Measurements from ENCODE around the gene MAGI2. TPM values are rescaled to one million over a fixed set of nuclear protein-coding genes. Genes with fewer than 3 reads are reported as not detected.

The MAGI2 gene
- total RNA-seq, 1 donor from 2014 or later, result 136 TPM

DNA sequence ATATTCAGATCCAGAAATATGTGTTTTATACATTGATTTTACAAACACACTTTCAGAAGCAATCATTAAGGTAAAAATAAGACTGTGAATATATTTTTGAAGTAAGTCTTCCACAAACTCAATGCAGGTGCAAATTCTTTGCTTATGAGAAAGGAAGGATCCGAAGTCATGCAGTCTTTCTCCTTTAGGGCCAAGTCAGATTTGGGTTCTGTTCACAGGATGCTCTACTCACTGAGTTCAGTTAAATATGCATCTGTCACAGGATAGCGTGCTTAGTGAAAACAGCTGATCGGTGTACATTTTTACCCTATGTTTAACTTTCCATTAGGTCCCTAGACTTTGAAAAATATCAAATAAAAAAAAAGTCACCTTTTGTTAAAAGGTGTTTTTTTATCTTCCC is 1046.4 kb downstream of the MAGI2 start:
- DNase-seq (ENCODE audit: low spot score in 2 of 2) (no peak), FAIRE-seq (no peak)

DNA sequence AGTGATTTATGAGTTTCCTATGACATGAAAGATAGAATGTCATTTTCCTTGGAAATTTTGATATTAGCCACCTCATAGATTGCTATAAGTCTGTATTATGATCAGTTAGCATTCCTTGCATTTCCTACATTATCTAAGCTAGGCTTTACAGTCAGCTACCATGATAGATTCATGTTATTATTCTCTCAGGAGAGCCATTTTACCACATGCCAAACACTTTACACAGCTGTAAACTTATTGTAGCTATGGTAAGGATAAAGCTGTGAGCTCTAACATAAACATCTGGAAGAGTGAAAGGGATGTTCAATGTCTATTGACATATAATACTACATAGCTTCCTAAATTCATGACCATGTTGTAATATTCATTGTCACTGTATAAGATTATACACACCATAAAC is 1046.9 kb downstream of the MAGI2 start:
- FAIRE-seq (no peak), DNase-seq (ENCODE audit: low spot score in 2 of 2) (no peak)

DNA sequence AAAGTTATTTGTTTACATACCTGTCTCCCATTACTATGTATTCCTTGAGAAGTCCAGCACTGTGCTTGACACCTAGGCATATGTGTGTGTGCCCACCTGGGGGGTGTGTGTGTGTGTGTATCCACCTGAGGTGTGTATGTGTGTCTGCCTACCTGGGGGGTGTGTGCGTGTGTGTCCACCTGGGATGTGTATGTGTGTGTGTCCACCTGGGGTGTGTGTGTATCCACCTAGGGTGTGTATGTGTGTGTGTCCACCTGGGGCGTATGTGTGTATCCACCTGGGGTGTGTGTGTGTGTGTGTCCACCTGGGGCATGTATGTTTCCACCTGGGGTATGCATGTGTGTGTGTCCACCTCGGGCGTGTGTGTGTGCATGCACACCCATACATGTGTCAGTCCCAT is 1051.4 kb downstream of the MAGI2 start:
- DNase-seq (ENCODE audit: low spot score in 2 of 2) (no peak), FAIRE-seq (no peak)

DNA sequence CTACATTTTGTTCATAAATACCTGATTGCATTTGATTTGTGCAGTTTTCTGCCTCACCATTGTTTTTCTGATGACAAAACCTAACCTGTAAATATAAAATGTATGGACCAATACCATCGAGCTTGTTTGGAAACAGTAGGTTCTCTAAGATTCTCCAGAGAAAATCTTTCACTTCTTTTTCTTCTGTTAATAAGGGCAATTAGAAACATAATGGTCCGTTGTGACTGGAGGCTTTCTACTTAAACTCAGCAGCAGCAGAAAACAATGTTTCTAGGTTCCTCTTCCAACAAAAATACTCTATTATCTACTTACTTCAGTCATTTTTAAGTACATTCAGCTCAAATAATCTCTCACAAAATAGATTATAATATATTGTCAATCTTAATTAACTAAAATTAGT is 1053.4 kb downstream of the MAGI2 start:
- no peak for DNase-seq (ENCODE audit: low spot score in 2 of 2)

GRCh38 chr7:78399033-78399769 is 1054.3 kb downstream of the MAGI2 start:
- DNase-seq (ENCODE audit: low spot score in 2 of 2), result no peak
- FAIRE-seq, result no peak

More for the DNA sequence above, 1053.4 kb downstream of the MAGI2 start:
- no peak for FAIRE-seq

DNA sequence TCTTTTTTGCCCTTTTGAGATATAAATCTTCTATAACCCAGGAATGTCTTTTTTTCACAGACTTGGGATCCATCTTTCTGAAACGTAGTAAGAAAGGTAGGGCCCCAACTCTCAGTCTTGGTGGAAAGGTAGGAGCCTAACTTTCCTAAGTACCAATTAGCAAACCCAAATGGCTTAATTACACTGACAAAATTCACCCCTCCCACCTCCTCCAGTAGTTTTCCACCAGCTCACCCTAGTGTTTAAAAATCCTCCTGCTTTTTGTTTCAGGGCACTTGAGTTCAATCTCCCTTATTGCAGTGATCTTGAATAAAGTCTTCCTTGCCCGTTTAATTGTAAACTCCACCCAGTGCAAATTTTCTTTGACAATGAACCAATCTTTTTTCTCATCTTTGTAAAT is 1054.9 kb downstream of the MAGI2 start:
- no peak for FAIRE-seq
- DNase-seq (ENCODE audit: low spot score in 2 of 2), result no peak

- no peak for DNase-seq (ENCODE audit: low spot score in 2 of 2)
Observed at GRCh38 chr7:78398081-78398480, 1055.4 kb downstream of the MAGI2 start.

GRCh38 chr7:78396210-78396609 is 1057.3 kb downstream of the MAGI2 start:
- DNase-seq (ENCODE audit: low spot score in 2 of 2) (no peak), FAIRE-seq (no peak)

More at GRCh38 chr7:78398081-78398480, 1055.4 kb downstream of the MAGI2 start:
- FAIRE-seq, result no peak

- FAIRE-seq, result no peak
- DNase-seq (ENCODE audit: low spot score in 2 of 2), result no peak
Observed at GRCh38 chr7:78395298-78396036, 1058.0 kb downstream of the MAGI2 start.

- no peak for FAIRE-seq
- no peak for DNase-seq (ENCODE audit: low spot score in 2 of 2)
Observed at GRCh38 chr7:78389022-78389421, 1064.4 kb downstream of the MAGI2 start.

DNA sequence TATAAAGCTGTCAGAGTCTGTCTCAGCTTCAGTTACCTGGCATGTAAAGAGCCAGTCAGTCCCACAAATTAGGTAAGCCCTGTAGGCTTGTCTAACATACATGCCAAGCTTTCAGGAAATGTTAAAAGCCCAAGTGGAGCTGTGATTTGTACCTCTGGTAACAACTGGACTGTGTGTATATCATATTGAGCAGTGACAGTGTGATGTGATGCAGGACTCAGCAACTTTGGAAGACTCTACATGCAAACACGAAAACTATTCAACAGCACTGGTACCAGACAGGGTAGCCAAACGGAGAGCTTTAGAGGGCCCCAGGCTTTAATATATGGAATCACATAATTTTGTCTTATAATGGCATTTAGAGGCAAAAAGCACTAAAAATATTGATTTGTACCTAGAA is 1066.9 kb downstream of the MAGI2 start:
- no peak for DNase-seq (ENCODE audit: low spot score in 2 of 2)
- FAIRE-seq, result no peak

DNA sequence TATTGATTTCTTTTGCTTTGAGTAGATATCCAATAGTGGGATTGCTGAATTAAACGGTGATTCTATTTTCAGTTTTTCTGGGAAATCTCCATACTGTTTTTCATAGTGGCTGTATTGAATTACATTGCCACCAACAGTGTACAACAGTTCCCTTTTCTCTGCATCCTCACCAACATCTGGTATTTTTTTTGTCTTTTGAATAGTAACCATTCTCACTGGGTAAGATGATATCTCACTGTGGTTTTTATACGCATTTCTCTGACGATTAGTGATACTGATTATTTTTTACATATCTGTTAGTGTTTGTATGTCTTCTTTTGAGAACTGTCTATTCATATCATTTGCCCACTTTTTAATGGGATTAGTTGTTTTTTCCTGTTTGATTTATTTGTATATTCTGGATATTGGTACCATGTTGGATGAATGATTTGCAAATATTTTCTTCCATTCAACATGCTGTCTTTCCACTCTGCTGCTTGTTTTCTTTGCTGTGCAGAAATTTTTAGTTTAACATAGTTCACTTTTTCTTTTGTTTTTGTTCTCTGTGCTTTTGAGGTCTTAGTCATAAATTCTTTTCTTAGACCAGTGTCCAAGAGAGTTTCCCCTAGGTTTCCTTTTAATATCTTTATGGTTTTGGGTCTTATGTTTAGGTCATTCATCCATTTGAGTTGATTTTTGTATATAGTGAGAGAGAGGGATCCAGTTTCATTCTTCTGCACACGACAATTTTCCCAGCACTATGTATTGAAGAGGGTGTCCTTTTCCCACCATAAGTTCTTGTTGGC is 1070.2 kb downstream of the MAGI2 start:
- no peak for DNase-seq (ENCODE audit: low spot score in 2 of 2)
- FAIRE-seq, result no peak

DNA sequence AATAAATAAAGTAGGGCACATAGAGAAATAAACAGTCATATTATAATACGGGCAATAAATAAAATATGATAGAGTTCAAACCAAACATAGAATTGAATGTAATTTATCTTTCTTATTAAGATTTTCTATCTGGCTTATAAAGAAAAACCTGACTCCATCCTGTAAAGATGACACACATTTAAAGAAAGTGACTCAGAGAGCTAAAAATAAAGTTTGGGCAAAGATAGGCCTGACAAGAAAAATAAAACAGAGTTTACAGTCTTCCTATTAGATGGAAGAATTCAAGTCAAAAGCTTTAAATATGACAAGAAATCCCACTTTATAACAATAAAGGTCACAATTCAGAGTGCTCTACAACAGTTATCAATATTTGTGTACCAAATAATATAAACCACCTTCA is 1074.3 kb downstream of the MAGI2 start:
- DNase-seq (ENCODE audit: low spot score in 2 of 2), result no peak
- FAIRE-seq, result no peak

- peak; percentile 79 for FAIRE-seq
Observed at GRCh38 chr7:78377532-78377931, 1075.9 kb downstream of the MAGI2 start.

DNA sequence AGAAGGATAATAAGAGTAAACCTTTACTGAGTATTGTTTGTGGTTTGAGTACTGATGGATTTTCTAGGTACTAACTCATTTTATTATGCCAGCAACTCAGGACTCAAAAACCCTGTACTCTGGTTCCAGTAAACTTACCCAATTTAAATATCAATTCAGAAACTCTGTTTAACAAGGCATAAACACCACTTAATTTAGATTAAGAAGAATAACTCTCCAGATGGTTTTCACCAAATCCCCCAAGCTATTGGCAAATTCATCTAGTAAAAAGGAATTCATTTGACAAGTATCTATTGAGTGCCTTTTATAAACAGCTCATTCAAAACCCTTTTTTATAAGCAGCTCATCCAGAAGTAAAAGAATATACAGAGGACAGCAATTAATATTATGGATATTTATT is 1082.5 kb downstream of the MAGI2 start:
- DNase-seq (ENCODE audit: low spot score in 2 of 2), result no peak
- no peak for FAIRE-seq

More at GRCh38 chr7:78377532-78377931, 1075.9 kb downstream of the MAGI2 start:
- no peak for DNase-seq (ENCODE audit: low spot score in 2 of 2)

GRCh38 chr7:78368771-78369170 is 1084.7 kb downstream of the MAGI2 start:
- no peak for FAIRE-seq
- no peak for DNase-seq (ENCODE audit: low spot score in 2 of 2)

- no peak for FAIRE-seq
Observed at GRCh38 chr7:78367280-78367773, 1086.1 kb downstream of the MAGI2 start.

DNA sequence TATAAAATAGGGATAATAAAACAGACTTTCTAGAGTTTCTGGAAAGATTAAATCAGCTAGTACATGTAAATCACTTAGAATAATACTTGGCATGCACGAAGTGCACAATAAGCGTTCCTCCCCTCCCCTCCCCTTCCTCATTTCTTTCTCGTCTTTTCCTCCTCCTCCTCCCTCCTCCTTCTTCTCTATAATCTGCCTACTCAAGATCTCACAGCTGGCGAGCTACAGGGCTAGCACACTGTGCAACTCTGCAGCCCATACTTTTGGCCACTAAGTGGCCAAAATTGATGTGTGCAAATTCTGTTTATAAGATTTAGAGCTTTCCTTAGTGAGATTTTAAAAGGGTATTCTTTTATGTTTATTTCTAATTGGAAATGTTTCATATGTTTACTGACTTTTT is 1089.6 kb downstream of the MAGI2 start:
- DNase-seq (ENCODE audit: low spot score in 2 of 2) (no peak), FAIRE-seq (no peak)

More at GRCh38 chr7:78367280-78367773, 1086.1 kb downstream of the MAGI2 start:
- no peak for DNase-seq (ENCODE audit: low spot score in 2 of 2)

DNA sequence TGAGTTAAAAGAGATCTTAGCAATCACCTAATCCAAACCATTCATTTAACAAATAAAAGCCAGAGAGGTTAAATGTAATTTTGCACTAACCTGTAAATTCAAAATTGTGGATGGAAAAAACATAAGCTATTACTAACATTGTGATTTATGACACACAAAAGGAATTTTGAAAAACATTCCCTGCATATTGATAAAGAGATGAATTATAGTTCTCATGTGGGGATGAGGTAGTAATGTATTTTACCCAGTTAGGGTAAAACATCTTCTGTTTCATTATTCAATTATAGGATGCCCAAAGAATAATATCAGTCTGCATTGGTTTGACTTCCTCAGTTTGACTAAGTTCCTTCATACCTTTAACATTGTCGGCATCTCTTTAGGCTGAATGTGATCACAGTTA is 1093.6 kb downstream of the MAGI2 start:
- DNase-seq (ENCODE audit: low spot score in 2 of 2), result no peak
- FAIRE-seq, result no peak

DNA sequence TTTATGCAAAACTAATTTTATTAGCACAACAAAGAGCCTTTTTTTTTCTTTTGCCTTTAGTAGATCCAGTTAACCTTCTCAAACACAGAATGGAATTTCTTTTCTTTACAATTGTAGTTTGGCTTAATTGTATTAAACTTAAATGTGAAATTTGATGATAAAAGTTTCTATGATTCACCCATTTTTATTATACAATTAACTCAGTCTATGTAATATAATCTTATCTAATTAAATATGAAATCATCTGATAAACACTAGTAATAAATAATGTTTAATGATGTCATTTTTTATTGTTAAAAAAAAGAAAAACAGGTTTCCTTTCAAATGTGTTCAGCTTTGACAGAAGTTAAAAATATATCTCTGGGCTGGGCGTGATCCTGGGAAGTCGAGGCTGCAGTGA is 1095.8 kb downstream of the MAGI2 start:
- FAIRE-seq, result peak; percentile 59

DNA sequence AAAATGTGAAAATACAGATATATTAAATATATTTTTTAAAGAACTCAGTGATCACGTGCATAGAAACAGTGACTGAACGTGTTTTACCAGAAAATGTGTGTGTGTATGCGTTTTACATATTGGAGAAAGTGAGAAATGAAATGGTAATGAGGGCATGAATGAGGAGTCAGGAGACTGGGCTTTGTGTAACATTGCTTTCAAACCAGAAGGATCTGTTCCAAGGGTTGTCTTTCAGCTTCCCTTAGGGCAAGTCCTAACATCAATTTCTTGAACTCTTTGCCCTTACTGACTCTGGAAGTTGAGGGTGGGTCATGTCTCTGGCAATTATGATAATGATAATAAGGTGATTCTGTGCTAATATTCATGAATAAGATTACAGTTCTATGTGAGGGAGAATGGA is 1097.6 kb downstream of the MAGI2 start:
- FAIRE-seq (no peak), DNase-seq (ENCODE audit: low spot score in 2 of 2) (no peak)

More for the DNA sequence above, 1095.8 kb downstream of the MAGI2 start:
- DNase-seq (ENCODE audit: low spot score in 2 of 2), result no peak

All from frontal cortex (tissue), 4 donors.